ENCODE results near the gene SLC25A23.

The SLC25A23 gene

DNA sequence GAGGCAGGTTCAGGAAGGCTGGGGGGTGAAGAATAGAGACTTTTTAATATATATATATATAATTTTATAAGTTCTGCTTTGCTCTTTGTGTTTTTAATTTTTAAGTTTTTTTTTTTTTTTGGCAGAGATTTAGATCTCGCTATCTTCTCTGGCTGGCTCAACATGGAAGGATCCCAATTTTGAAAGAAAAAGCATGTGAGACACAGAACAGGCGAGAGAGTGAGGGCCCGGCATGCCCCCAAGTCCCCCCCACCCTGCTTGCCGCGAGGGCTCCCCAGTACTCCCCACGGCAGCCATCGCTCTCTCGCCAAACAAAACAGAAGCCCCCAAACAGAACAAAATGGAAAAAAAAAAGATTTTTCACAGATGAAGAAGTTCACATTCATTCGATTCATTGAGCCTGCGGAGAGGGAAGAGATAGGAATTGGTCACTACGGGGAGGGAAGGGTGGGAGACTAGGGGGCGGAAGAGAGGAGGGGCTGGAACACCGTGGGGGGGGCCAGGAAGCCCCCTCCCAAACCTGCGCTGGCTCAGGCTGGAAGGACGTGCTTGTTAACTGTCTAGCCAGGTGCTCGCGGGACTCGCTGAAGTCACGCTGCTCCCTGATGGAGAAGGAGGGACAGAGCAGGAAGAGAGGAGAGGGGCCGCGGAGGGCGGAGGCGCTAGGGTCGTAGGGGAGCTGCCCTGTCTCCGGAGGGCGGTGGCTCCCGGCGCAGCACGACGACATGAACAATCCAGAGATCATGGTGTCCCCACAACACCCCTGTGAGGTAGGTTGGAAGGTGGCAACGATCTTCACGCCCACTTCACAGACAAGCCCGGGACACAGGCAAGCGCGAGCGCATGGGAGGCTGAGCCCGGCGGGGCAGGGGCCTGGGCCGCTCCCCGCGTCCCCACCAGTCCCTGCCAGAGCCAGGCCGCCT is 45.6 kb downstream of the SLC25A23 start:
- FAIRE-seq (no peak), DNase-seq (ENCODE audit: insufficient read length, low spot score) (peak; percentile 13)
- TF ChIP-seq, protein P1, sequence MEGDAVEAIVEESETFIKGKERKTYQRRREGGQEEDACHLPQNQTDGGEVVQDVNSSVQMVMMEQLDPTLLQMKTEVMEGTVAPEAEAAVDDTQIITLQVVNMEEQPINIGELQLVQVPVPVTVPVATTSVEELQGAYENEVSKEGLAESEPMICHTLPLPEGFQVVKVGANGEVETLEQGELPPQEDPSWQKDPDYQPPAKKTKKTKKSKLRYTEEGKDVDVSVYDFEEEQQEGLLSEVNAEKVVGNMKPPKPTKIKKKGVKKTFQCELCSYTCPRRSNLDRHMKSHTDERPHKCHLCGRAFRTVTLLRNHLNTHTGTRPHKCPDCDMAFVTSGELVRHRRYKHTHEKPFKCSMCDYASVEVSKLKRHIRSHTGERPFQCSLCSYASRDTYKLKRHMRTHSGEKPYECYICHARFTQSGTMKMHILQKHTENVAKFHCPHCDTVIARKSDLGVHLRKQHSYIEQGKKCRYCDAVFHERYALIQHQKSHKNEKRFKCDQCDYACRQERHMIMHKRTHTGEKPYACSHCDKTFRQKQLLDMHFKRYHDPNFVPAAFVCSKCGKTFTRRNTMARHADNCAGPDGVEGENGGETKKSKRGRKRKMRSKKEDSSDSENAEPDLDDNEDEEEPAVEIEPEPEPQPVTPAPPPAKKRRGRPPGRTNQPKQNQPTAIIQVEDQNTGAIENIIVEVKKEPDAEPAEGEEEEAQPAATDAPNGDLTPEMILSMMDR (IDR thresholded peaks at IDR 0.05; ENCODE audit: insufficient read depth, missing control alignments), result no peak

DNA sequence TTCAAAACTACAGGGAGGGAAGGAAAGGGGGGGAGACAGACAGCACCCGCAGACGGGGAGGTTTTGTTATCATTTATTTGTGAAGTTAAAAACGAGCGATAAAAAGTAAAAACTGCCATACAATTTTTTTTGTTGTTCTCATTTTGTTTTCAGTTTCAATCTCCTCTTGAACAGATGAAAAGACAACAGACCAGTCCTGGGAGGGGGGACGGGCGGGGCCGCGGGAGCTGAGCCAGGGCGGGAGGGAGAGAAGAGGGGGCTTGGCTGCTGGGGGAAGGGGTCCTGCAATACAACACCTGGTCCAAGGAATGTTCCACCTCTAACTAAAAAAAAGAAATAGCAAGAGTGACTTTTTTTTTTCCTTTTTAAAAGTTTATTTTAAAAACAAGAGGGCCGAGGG is 46.3 kb downstream of the SLC25A23 start:
- FAIRE-seq, result no peak
- TF ChIP-seq, protein P1 (IDR thresholded peaks at IDR 0.05; ENCODE audit: insufficient read depth, missing control alignments), result no peak

DNA sequence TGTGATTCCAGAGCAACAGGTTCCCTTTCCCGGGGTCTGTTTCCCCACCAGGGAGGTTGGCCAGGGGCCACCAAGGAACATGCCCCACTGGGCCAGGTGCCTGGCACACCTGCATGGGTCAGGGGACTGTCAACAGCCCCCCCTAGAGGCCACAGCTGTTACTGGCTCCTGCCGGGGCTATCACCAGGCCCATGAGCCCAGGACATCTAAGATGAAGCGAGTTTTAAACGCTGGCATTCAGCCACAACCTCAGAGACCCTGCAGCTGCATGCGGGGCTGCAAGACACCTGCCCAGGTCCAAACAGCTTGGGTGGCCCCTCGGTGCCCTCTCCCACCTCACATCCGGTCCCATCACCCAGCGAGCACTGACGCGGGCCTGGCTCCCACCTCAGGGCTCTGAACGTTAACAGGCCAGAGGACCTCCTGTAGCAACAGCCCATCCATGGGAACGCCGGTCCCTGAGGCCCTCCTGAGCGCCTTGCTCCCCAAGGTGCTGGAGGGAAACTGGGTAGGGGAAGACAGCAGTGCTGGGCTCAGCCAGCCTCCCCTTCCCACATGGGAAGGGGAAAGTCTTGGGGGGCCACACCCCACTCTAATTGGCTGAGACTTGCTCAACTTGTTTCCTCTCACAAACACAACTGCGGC is 47.0 kb downstream of the SLC25A23 start:
- DNase-seq (ENCODE audit: insufficient read length, low spot score) (peak; percentile 71), FAIRE-seq (no peak)
- TF ChIP-seq, protein P1 (IDR thresholded peaks at IDR 0.05; ENCODE audit: insufficient read depth, missing control alignments), result peak; percentile 40

More for the DNA sequence above, 46.3 kb downstream of the SLC25A23 start:
- DNase-seq (ENCODE audit: insufficient read length, low spot score), result peak; percentile 8

DNA sequence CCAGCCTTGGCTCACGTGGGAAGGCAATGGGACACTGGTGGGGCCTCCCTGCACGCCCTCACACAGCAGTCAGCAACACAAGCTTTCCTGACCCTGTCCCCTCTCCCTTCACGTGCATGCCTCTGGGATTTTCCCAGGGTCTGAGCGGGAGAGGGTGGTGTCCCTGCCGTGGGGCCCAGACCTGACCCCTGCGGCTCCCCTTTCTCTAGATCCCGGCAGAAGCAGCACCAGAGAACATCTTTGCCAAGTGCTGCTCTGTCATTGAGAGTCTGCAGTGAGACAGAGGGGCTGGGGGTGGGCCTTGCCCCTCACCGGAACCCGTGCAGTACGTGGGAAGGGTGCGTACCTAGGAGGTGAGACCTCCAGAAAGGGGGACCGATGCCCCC is 47.5 kb downstream of the SLC25A23 start:
- TF ChIP-seq, protein P1 (IDR thresholded peaks at IDR 0.05; ENCODE audit: insufficient read depth, missing control alignments), result no peak
- DNase-seq (ENCODE audit: insufficient read length, low spot score) (no peak), FAIRE-seq (no peak)

DNA sequence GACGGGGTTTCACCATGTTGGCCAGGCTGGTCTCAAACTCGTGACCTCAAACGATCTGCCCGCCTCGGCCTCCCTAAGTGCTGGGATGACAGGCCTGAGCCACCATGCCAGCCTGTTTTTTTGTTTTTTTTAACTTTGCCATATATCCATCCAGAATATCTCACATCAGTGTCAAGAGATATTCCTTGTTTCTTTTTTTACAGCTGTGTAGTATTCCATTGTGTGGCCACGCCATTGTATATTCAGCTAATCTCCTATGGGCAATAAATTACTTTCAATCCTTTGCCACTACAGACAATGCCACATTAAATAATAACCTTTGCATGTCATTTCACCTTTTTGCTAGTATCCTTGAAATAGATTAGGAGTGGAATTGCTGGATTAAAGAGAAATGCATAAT is 50.2 kb downstream of the SLC25A23 start:
- TF ChIP-seq, protein P1 (IDR thresholded peaks at IDR 0.05; ENCODE audit: insufficient read depth, missing control alignments), result no peak
- no peak for DNase-seq (ENCODE audit: insufficient read length, low spot score)
- FAIRE-seq, result no peak

DNA sequence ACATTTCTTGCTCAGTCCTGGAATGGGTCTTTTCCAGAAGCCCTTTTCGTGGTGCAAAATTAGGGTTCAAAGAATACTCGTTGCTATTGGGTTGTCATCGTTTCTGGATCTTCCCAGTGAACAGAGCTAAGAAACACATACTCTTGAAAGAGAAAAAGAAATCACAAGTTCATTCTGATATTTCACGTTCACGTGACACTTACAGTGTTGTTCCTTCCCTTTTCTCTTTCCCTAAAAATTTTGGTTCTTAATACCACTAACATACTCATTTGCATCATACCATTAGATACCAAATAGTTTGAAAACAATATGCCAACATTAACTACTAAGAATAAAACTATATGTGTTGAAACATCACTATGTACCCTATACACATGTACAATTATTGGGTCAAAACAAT is 53.2 kb downstream of the SLC25A23 start:
- TF ChIP-seq, protein P1 (IDR thresholded peaks at IDR 0.05; ENCODE audit: insufficient read depth, missing control alignments), result no peak
- no peak for FAIRE-seq
- no peak for DNase-seq (ENCODE audit: insufficient read length, low spot score)
